NCI-H1092 treated with DMSO at 0.1 percent for 48 hours (cell line): Measurements from ENCODE around the gene CSMD2.

Experiments used
- DNase-seq: peaks from one replicate; lab custom pipeline; 2025; lab: John Stamatoyannopoulos, UW

The CSMD2 gene

DNA sequence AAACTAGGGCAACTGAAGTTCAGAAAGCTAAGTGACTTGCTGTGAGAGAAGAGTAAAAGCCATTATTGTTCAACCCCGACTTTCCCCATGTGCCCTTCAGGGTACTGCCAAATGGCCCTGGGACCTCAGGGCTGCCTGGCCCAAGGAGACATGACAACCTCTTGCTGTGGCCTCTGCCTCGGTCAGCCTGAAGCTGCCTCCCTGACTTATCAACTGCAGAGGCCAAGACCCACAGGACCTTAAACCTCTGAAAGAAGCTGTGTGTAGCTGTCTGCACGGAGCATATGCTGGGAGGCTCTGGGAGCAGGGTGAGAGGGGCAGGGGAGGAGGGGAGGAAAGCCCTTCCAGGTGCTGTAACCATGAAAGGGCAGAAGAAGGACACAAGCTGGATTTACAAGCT lies 265.3 kb downstream of the CSMD2 start:
- DNase-seq: no peak

DNA sequence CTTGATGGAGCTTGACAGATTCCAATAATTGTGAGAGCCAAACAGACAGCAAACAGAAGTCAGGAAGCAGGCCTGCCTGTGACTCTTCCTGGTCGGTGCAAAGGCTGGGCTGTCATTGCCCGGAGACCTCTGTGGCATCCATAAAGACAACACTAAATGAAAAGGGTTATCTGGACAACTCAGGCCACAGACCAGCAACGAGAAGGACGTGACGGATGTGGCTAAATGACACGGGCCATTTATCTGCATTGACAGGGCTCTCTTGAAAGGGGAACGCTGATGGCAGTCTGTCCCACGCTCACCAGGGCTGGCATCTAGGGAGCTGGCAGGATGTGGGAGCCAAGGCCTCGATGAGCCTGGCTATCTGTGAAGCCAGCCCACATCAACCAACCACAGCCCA lies 266.1 kb downstream of the CSMD2 start:
- no peak for DNase-seq

- no peak for DNase-seq
Observed at GRCh38 chr1:33898406-33898805, 266.6 kb downstream of the CSMD2 start.

DNA sequence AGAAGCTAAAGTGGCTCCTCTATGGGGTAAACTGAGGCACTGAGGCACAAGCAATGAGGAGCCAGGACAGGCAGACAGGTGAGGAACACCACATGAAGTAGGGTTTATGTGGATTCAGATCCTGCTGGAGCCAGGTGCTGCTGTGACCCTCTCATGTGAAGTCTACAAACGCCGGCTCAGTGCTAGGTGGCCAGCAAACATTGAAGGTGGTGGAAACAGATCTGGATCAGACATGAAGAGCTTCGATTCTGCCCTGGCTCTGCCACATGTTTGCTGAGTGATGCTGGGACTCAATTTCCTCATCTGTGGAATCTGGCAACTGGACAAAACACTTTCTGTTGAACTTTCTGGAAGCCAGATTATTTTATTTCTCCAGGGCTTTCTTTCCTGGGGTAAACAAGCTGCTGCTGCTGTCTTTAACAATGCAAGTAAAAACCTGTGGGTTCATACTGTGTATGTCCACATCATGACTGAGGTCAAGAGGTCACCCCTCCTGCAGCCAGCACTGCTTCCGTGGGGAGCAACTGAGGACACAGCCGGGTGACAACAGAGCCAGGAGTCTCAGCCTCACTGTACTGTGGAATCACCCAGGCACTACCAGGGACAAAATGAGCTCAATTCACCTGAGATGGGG lies 267.8 kb downstream of the CSMD2 start:
- no peak for DNase-seq

DNA sequence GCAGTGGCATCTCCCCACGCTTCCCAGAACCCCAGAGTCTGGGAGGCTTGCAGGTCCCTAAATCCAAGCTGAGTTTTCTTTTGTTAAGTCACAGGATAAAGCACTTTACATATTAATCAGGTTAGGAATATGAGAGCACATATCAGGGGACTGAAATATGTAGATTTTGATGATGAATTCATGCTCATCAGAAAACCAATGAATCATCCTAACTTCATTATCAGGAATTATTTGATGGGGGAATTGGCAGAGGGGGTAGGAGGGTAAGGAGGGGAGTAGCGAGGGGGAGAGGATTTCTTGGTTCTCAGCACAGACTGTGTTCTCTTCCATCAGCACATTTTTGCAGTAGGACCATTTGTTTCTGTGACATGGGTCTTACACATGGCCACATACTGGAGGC lies 269.1 kb downstream of the CSMD2 start:
- no peak for DNase-seq

DNA sequence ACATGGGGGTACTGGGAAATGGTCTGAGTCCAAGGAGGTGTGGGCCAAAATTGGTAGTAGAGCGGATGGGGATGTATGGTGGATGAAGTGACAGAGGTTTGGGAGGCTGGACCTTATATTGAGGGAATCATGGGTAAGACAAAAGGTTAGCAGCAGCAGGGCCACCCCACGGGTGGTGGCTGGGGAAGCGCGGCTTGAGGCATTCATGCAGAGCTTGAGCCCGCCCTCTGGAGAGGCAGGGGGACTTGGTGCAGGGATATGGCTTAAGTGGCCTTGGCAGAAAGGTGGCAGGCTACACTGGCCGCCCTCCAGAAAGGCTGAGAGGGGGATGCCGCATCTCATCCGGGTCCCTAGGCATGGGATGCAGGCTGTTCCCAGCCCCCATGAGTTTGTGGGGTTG lies 269.6 kb downstream of the CSMD2 start:
- DNase-seq: no peak

- no peak for DNase-seq
Observed at GRCh38 chr1:33893147-33893830, 271.7 kb downstream of the CSMD2 start.

DNA sequence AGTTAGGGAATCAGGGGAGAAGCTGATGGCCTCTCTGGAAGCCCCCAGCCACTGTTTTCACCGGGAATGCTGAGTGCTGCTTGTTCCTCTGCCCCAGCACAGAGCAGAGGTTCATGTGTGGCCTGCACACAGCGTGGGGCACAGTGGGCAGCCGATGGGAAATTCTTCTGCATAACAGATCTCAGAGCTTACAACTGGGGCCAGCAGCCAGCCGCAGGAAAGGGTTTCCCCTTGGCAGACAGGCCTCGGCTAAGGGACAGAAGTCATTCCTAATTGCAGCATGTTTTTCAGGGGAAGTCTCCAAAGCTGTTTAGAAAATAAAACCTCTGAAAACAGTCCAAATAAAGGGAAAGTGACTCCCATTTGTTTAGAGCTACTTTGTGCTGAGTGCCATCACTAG lies 278.5 kb downstream of the CSMD2 start:
- DNase-seq: no peak

DNA sequence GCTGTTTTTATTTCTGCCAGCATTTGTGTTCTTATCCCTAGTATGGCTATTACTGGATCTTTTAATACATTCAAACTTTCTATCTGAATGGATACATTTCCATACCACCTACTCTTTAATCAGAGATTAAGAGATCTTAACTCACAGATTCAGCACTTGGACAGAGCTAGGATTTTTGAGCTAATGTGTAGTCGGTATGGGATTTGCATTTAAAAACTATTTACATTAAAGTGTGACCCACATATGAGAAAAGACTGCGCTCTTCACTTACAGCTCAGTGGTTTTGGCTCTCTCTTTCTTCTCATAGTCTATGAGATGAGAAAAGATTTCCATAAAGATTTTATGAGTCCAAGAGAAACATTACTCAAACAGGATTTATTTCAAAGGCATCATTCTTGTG lies 284.7 kb downstream of the CSMD2 start:
- no peak for DNase-seq

GRCh38 chr1:33878392-33878791 lies 286.6 kb downstream of the CSMD2 start:
- DNase-seq: no peak

DNA sequence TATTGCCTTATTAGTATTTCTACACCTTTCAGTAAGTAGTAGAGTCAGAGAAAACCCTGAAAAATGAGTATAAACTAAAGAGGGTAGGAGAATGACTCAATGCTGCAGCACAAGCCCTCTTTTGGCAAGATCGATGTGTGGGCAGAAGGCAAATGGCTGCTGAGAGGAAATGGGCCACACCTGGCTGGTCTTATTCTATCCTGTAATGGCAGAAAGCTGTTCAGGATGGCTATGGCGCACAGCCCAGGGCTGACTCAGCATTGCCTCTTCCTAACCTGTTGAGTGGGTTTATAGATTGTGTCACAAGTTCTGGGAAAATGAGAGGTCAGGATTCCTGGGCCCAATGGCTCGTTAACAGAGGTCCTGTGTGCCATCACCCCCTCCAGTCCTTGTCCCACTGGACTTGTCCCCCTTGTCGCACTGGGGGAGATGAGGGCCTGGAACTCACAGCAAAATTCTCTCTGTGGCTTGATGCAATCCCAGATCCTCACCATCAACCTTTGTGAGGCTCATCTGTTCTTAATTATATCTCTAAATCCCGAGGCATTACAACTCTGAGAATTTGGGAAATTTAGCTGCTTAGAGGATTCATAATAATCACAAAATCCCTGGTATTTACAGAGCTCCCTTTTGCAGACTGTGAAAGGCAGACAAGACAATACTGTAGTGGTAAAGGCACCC lies 287.9 kb downstream of the CSMD2 start:
- DNase-seq: no peak

- DNase-seq: no peak
Observed at GRCh38 chr1:33875862-33876261, 289.2 kb downstream of the CSMD2 start.

DNA sequence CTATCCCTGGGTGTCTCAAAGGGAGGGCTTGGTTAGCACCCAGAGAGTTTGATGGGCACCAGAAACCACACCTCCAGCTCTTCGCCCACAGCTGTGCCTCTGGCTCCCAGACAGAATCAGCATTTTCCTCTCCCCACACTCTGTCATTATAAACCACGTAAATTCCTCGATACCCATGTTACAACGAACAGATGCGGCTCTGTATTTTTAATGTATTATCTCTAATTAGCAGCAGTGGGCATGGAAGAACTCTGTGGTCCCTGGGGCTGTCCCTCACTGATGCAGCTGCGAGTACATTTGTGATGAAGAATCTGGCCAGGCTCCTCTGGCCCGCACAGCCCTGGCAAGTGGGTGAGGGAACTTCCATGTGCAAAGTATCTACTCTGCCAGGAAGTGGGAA lies 290.4 kb downstream of the CSMD2 start:
- no peak for DNase-seq

DNA sequence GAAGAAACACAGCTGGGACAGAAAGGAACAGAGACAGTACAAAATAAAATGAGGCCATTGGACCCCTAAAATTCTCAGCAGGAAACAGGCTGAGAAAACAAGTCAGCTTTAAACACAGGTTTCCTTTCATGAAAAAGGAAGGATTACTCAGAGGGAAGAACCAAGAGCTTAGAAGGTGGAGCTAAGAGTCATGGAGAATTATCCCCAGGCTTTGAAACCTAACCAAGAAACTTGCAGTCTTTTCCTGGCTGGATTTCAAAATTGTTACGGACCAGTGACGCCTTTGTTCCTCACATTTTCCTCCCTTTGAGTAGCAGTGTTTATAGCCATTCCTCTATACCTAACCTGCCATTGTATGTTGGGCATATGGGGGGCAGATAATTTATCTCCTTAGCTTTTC lies 292.3 kb downstream of the CSMD2 start:
- DNase-seq: no peak

- DNase-seq: no peak
Observed at GRCh38 chr1:33872275-33872674, 292.8 kb downstream of the CSMD2 start.

GRCh38 chr1:33867684-33868083 lies 297.3 kb downstream of the CSMD2 start:
- no peak for DNase-seq

- no peak for DNase-seq
Observed at GRCh38 chr1:33866281-33866680, 298.7 kb downstream of the CSMD2 start.

- DNase-seq: no peak
Observed at GRCh38 chr1:33864460-33865389, 300.3 kb downstream of the CSMD2 start.

DNA sequence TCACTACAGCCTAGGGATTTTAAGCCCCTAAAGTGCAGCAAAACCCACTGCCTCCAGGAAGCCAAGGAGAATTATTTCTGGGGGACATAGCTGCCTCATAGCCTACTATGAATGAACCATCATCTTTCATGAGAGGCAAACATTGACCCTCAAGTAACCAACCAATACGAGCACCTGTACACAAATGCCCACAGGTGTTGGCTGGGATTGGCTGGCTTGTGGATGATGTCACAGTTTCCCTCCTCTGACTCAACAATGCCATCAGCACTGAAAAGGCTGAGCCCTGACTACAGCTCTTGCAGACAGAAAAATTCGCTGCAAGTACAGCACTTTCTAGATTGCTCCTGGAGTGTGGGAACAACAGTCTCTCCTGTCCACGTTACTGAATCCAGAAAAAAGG lies 301.3 kb downstream of the CSMD2 start, which contains the start of gene HMGB4:
TSS of gene HMGB4 (plus strand) at position 301 of the 400 bp plus-strand sequence. CDS start 113 bp downstream, outside the sequence.
- no peak for DNase-seq

GRCh38 chr1:33860671-33861070 lies 304.4 kb downstream of the CSMD2 start:
- DNase-seq: no peak

DNA sequence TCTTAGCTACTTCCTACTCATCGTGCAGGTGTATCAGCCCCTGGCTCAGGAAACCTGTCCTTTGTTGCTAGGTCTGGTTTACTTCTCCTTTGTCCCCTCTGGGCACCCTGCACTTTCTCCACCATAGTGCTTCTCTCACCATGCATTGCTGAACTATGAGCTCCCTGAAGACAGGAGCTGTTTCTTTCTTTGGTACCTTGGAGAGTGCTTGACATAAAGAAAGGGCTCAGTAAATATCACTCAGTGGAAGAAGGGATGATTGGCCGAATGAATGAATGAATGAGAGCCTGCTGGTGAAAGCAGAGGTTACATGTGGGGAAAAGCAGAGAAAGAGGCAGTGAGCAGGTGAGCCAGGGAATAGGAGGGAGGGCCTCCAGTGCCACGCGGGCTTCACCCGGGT lies 310.9 kb downstream of the CSMD2 start:
- DNase-seq: no peak

DNA sequence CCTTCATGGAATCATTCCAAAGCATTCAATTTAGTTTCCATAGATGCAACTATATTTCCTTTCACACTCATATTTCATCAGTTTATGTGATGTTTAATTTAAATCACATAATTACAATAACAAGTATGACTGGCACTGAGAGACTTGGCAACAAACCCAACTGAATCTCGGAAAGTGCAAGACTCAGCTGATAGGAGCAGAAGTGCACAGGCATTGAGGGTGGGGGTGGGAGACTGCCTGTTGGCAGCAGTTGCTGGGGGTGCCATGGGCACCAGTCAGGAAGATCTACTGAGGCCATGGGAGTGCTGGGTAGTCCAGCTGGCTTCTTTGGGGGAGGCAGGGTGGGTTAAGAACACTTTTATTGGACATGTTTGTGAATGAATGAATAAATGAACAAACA lies 311.6 kb downstream of the CSMD2 start:
- no peak for DNase-seq
